GM12864 (cell line): ENCODE measurements around the gene RPS15.

ENCODE experiments used
- DNase-seq: peaks from one replicate; pipeline ENCODE4 v3.0.0-alpha.2; 2011; ENCODE audit warnings: low read depth
- H3K4me3 ChIP-seq: 2 replicates; pipeline ENCODE4 v1.5.1; 2011; ENCODE audit warnings: mild to moderate bottlenecking, low read depth, low read length, control low read depth
- TF ChIP-seq, protein P1 (sequence below): IDR thresholded peaks from 2 replicates; pipeline ENCODE4 v1.5.1; 2011; ENCODE audit warnings: low read depth, mild to moderate bottlenecking, moderate library complexity, low read length, control low read depth, inconsistent platforms; ENCODE audit errors: missing control alignments

Gene RPS15

DNA sequence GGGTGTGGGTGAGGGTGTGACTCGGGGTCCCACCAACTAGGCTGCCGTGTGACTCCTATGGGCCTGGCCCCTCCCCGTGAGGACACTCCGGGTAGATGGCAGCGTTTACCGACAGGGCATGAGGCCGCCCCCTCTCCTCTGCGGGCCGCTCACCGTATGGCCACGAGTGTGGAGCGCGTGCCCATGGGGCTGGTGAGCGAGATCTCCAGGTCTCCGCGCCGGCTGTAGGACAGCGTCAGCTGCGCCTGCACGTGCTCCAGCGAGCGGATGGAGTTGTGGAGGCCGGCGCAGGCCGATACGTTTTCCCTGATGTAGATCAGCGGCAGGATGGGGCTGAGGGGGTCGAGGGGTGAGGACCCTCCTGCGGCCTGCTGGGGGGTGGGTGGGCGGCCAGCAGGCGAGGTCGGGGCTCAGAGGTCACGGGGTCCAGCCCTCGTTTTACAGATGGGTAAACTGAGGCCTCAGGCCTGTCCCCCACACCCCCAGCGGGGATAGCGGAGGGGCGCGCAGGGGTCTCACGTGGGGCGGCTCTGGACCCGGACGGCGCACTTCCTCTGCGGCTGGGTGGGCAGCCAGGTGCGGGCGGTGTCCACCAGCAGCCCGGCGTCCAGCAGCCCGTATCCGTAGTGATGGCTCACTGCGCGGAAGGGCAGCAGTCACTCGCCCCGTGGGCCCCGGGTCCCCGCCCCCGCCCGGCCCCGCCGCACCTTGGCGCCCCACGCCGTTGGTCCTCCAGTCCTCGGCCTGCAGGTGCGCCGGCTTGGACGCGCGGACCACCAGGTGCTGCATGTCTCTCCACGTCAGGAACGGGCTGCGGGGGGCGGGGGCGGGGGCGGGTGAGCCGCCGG lies 45.2 kb downstream of the RPS15 start:
- no peak for DNase-seq
- TF ChIP-seq, protein P1, sequence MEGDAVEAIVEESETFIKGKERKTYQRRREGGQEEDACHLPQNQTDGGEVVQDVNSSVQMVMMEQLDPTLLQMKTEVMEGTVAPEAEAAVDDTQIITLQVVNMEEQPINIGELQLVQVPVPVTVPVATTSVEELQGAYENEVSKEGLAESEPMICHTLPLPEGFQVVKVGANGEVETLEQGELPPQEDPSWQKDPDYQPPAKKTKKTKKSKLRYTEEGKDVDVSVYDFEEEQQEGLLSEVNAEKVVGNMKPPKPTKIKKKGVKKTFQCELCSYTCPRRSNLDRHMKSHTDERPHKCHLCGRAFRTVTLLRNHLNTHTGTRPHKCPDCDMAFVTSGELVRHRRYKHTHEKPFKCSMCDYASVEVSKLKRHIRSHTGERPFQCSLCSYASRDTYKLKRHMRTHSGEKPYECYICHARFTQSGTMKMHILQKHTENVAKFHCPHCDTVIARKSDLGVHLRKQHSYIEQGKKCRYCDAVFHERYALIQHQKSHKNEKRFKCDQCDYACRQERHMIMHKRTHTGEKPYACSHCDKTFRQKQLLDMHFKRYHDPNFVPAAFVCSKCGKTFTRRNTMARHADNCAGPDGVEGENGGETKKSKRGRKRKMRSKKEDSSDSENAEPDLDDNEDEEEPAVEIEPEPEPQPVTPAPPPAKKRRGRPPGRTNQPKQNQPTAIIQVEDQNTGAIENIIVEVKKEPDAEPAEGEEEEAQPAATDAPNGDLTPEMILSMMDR, result no peak
- H3K4me3 ChIP-seq, result no peak overlapping the region

DNA sequence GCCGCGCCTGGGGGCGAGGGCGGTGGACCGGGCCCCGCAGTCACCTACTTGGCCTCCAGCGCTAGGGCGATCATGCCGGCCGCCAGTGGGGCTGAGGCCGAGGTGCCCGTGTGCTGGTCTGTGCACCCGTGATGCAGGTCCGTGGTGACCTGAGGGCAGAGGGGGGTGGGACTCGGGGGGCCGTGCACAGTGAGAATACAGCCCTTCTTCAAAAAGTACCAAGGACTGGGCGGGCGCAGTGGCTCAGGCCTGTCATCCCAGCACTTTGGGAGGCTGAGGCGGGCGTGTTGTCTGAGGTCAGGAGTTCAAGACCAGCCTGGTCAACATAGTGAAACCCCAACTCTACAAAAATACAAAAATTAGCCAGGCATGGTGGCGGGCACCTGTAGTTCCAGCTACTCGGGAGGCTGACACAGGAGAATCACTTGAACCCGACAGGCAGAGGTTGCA lies 45.8 kb downstream of the RPS15 start:
- H3K4me3 ChIP-seq, result no peak overlapping the region
- TF ChIP-seq, protein P1, result no peak
- no peak for DNase-seq

DNA sequence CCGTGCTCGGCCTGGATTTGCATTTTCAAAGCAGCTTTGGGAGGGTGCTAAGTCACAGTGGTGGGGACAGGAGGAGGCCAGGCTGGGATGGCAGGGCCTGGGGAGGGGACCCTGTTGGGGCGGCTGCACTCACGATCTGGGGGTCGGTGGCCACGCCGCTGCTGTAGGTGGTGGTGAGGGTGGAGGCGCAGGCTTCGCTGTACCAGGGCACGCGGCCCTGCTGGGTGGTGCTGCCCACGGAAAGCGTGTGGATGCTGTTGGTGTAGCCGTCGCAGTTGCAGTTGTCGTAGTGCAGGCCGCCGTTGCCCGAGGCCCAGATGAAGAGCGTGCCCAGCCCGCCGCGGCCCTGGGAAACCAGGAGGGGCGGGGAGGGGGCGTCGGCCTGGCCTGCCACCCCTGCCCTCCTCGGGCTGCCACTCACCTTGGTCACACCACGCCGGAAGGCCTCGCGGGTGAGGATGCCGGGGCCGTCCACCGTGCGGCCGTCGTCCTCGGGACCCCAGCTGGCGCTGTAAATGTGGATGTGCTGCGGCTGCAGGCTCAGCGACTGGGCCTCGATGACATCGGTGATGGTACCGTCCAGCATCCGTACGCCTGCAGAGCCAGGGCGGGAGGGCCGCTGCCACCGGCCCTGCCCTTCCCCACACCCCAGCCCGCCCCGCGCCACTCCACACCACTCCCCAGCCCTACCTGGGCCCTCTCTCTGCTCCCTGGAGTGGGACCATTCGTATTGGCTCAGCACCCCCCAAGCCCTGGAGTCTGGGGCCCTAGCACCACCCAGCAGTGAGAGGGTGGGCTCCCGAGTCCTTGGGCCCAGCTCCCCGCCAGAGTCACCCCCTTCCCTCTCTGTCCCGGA lies 48.8 kb downstream of the RPS15 start:
- no peak overlapping the region for H3K4me3 ChIP-seq
- TF ChIP-seq, protein P1, result no peak
- DNase-seq, result no peak

DNA sequence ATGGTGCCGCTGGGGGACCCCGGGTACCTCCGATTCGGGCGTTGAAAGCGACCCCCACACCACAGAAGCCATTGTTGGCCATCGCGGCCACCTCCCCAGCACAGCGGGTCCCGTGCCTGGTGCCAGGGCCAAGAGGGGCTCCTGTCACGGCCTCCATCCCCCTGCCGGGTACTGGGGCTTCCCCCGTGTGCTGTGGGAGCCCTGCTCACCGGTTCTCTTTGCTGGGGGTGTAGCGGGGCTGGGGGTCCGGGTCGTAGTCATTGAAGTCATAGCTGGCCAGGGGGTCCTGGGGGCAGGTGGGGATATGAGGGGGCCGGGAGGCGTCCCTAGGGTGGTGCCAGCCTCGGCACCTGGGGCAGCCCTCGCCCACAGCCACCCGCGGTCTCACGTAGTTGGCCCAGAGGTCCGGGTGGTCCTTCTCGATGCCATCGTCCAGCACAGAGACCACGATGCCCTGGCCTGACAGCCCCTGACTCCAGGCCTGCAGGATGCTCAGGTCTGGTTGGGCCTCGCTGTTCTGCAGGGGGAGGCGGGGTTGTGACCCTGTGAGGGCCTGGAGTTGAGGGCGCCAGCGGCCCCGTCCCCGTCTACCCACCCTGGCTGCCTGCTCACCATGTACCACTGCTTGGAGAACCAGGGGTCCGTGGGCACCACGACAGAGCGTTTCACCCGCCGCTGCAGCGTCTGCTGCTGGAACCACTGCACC lies 49.5 kb downstream of the RPS15 start:
- TF ChIP-seq, protein P1, result no peak
- H3K4me3 ChIP-seq, result no peak overlapping the region
- DNase-seq, result no peak

DNA sequence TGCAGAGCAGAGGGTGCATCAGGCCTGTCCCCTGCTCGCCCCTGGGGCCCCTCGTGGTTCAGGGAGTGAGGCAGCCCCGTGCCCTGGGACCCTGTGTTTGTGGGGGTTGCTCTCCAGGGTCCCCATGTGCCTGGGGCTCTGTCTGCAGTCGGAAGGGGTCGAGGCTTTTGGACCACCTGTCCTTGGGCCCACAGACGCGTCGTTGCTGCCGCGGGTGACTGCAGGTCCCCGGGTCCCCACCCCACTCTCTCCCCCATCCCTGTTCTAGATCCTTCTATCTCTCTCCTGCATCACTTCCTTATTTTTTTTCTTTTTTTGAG lies 50.0 kb downstream of the RPS15 start:
- TF ChIP-seq, protein P1, result no peak
- H3K4me3 ChIP-seq, result no peak overlapping the region
- no peak for DNase-seq

DNA sequence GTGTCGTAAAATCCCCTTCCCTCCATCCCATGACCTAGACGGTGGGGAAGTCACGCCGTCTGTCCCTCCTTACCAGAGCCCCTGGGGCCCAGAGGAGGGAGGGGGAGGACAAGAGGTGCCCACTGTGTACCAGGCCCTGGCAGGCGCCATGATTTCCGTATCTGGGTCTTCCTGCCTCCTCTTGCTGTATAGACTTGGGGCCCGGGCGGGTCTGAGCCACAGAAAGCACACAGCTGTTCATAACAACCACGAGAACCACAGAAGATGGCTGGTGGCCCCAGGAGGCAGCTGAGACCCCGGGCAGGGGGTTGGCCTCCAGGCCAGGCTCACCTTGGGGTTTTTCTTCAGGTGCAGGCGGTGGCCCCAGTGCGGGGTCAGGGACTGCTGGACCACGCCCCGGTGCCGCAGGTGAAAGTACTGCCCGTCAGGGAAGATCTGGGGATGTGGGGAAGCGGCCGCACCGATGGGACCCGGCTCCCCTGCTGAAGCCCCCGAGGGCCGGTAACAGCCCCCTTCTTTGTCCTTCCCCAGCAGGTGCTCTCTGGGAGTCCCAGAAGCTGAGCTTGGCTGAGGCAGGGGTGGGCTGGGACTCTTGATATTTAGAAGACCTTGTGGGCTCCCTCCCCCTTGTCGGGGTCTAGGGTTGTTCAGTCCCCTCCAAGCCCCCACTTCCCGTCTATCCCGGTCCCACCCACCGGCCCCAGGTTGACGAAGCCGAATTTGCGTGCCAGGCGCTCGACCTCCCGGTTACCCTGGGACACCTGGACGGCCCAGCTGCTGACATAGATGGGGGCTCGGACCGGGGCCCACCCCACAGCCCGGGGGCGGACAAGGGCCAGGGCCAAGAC lies 51.5 kb downstream of the RPS15 start:
- TF ChIP-seq, protein P1, result no peak
- H3K4me3 ChIP-seq, result peak overlapping the region; percentile 60
- DNase-seq, result no peak
